GM21390 (cell line): ENCODE data around the gene ARL10.
A peak's percentile ranks its signal among the peaks of the same experiment; 100 is the strongest.

ENCODE experiments used
- ATAC-seq: cut with Tn5 transposase; IDR thresholded peaks from one replicate; pipeline ENCODE4 v1.9.1; 2021; ENCODE audit not compliant: unreplicated experiment

Gene ARL10, protein sequence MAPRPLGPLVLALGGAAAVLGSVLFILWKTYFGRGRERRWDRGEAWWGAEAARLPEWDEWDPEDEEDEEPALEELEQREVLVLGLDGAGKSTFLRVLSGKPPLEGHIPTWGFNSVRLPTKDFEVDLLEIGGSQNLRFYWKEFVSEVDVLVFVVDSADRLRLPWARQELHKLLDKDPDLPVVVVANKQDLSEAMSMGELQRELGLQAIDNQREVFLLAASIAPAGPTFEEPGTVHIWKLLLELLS

GRCh38 chr5:176365351-176366231, at the start of gene ARL10:
TSS of gene ARL10 (plus strand) at chr5:176365487. CDS start at chr5:176365564, 77 bp downstream.
- peak; percentile 40 for ATAC-seq

DNA sequence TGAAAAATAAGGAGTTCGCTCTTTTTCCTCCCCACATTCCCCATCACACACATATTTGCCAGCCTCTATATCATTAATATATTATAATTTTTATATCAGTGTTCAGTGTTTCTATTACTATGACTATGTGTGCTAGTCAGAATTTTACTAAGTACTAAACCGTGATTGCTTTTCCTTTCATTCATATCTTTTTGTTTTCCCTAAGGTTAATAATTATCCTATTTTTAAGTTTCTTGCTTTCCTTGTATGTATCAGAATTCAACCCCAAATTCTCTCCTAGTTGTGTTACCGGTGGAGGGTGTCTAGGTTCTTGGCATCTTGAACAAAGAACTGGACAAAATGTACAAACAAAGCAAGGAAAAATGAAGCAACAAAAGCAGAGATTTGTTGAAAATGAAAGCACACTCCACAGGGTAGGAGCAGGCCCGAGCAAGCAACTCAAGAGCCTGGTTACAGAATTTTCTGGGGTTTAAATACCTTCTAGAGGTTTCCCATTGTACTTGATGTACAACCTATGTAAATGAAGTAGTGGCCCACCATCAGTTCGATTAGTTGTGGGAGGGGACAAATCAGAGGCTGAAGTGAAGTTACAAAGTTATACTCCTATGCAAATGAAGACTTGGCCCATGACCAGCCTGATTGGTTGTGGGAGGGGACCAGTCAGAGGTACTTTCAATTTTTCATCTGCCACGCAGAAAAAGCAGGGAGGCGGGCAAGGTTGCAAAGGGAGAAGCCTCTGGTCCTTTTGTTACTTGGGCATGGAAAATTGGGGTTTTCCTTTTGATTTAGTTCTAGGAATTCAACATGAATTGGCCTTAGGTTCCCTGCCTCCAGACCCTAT, 47.5 kb upstream of the ARL10 start:
- no peak for ATAC-seq

- no peak for ATAC-seq
Measured at GRCh38 chr5:176319827-176320554, 45.3 kb upstream of the ARL10 start.

GRCh38 chr5:176320577-176320976, 44.7 kb upstream of the ARL10 start:
- ATAC-seq: no peak

- ATAC-seq: no peak
Measured at GRCh38 chr5:176334031-176334770, 31.1 kb upstream of the ARL10 start.

DNA sequence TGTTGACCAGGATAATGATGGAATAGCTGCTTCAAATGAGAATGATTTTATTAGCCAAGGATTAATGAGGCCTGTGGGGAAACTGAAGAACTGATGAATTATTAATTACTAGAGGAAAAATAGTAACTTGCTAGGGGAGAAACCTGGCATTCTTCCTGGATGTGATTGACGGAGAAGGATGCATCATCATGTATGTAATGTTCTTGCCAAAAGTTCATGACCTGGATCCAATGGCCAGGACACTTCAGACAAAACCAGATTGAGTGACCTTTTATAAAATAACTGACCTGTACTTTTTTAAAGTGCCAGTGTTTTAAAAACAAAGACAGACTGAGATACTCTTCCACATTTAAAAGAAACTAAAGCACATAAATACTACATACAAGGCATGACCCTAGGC, 27.4 kb upstream of the ARL10 start:
- no peak for ATAC-seq

DNA sequence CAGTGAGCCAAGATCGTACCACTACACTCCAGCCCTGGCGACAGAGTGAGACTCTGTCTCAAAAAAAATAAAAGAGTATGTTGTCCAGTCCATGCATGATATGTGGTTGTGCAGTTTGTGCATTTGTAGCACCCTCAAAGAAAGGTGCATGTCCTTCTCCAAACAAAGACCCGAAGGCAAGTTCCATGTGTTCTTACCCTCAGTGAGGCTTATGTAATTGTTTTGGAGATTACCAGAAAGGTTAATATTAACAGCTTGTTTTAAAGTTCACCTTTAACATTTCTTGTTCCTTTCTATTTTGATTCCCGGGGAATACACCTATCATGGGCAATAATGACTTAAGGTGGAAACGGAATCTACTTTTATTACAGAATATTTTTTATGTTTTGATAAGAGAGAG, 26.0 kb upstream of the ARL10 start:
- ATAC-seq: no peak

DNA sequence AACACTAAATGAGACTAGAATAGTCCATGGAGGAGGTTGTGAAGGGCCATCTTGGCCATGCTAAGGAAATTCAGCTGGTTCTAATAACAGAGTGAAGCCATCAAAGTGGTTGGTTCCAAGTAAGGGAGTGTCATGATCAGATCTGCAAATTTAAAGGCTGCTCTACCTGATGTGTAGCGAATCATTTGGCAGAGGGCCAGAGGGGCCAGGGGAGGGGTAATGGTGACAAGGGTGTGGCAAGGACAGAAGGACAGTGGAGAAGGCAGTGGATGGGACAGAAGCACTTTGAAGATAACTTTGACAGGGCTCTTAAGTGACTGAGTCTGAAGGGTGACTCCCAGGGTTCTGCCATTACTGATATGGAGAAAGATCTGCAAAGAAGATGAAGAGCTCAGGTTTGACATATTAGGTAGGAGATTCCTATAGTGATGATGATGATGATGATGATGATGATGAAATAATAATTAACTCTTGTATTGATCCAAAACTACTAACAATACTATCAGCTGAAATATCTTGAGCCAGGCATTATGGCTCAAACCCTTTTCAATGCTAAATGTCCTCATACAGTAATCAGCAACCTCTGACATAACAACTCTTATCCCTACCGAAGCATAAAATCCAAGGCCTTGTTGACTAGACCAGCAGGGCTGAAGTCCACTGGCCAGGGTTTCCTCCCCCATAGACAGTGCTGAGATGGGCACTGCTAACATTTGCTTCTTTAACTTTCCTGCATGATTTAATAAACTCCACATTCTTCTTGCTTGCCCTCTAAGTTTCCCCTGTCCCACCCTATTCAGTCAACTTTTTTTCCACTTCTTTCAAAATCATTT, 23.7 kb upstream of the ARL10 start:
- ATAC-seq: no peak

- no peak for ATAC-seq
Measured at GRCh38 chr5:176342158-176342483, 23.2 kb upstream of the ARL10 start.

- ATAC-seq: no peak
Measured at GRCh38 chr5:176342766-176343458, 22.4 kb upstream of the ARL10 start.

DNA sequence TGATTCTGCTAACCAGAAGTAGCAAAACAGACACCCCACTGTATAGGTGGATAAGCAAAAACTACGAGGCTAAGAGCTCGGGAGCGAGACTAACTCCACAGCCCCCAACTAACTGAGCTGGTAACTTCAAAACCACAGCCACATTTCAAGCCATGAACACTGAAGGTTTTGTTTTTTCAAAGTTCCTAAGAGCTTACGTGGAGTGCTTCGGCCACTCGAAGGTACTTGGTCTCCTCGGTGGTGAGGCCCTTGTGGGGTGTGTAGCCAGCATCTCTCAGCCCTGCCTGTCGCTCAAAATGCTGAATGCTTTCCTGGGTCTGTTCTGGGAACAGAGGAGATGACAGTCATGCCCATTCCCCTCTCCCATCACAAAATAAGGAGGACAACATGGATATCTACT, 14.9 kb upstream of the ARL10 start:
- ATAC-seq: no peak

DNA sequence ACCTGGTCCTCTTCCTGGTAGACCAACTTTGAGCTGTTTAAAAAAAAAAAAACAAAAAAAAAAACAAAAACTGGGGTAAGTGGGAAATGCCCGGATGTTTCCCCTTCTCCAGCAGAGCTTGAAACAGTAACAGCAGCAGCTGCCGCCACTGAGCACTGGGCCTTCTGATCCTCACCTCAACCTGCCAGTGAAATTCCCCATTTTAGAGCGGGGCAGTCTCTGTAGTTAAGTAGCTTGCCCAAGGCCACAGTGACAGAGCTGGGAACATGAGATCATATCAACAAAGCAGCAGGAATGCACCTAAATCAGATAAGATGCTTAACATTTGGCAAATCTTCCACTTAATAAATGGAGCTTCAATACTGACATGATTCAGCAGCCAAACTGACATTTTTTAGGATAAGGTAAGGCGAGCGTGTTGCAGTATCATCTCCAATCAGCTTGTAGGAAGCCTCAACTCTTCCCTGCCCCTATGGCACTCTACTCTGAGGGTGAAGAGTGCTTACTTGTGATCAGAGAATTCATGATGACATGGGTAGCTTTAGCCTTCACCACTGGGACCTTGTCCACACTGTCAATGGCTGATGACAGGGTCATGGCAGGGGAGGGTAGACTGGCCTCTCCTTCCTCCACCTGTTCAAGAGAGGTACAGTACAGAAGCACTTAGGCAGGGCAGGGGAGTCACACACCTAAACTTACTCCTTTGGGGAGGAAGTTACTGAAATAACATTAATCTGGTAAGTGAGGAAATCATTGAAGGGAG, 13.0 kb upstream of the ARL10 start:
- no peak for ATAC-seq

DNA sequence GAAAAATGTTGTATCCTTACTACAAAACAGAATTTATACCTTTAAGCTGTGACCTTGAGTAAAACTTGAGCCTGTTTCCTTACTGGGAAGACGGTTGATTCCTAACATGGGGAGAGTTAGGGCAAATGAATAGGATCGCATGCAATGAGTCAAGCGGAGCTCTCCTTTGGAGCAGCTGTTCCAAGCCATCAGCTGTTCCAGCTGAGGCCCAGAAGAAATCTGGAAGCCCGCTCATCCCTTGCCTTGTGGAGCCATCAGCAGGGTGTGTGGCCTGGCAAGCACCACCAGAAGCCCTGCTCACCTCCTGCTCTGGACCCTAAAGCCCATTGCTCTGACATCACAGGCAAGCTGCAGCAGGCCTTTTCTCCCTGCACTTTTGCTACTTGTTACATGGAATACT, 11.8 kb upstream of the ARL10 start:
- ATAC-seq: no peak

- ATAC-seq: no peak
Measured at GRCh38 chr5:176355400-176356178, 9.7 kb upstream of the ARL10 start.

DNA sequence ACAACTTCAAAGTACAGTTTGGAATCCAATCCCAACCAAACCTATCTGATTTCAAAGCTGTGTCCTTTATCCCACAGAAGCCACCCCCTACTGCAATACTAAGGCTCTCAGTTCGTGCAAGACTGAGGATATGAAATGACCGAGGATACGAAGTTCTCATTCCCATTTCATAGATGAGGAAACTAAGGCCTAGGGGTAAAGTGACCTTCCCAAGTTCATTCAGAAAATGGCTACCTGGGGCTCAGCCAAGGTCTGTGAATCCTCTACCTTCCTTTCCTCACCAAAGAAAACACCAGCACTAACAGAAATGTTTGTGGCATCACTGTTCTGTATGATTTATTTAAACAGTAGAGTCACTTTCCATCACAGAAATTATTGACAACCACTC, 9.1 kb upstream of the ARL10 start:
- no peak for ATAC-seq

GRCh38 chr5:176359658-176360057, 5.6 kb upstream of the ARL10 start:
- no peak for ATAC-seq

DNA sequence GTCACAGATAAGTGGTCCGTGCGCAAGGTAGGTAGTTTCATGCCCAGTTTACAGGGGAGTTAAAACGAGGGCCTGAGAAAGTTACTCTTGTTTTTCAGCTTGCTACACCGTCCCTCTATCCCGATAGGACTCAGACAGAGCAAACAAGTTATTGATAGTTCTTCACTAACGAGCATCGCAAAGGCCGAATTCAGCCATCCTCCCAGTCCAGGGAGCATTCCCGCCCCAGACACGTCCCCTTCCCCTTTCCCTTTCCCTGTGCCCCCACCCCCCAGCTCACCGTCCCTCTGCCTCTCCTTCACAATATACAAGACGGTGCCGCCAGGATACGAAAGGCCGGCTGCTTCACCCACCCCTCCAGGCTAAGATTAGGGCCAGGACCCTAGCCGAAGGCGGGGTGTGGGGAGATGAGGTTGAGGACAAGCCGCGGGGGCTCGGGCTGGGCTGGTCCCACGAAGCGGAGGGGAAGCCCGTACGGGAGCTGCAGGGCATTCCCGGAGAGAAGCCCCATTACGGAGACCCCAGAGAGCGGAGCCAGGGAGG, 4.3 kb upstream of the ARL10 start:
- no peak for ATAC-seq
